Activated T-helper 9 cell treated with anti-CD3 and anti-CD28 coated beads, Interleukin-2, amount 50 U/mL, for 16 hours (primary cell): Measurements from ENCODE around the gene DSC1.
"Not testable (repeated sequence)": the region's sequence is repeated elsewhere in the genome, so short reads cannot be mapped to it uniquely, and the experiment has no call there.

Source experiments
- DNase-seq: peaks from one replicate; pipeline ENCODE4 v3.0.0-alpha.2; 2020; ENCODE audit warnings: low read depth

The DSC1 gene, protein sequence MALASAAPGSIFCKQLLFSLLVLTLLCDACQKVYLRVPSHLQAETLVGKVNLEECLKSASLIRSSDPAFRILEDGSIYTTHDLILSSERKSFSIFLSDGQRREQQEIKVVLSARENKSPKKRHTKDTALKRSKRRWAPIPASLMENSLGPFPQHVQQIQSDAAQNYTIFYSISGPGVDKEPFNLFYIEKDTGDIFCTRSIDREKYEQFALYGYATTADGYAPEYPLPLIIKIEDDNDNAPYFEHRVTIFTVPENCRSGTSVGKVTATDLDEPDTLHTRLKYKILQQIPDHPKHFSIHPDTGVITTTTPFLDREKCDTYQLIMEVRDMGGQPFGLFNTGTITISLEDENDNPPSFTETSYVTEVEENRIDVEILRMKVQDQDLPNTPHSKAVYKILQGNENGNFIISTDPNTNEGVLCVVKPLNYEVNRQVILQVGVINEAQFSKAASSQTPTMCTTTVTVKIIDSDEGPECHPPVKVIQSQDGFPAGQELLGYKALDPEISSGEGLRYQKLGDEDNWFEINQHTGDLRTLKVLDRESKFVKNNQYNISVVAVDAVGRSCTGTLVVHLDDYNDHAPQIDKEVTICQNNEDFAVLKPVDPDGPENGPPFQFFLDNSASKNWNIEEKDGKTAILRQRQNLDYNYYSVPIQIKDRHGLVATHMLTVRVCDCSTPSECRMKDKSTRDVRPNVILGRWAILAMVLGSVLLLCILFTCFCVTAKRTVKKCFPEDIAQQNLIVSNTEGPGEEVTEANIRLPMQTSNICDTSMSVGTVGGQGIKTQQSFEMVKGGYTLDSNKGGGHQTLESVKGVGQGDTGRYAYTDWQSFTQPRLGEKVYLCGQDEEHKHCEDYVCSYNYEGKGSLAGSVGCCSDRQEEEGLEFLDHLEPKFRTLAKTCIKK

GRCh38 chr18:31162825-31163435 is at the start of gene DSC1:
DSC1 (minus strand) TSS chr18:31162856; CDS start chr18:31162594, 262 bp downstream.
- DNase-seq: no peak

DNA sequence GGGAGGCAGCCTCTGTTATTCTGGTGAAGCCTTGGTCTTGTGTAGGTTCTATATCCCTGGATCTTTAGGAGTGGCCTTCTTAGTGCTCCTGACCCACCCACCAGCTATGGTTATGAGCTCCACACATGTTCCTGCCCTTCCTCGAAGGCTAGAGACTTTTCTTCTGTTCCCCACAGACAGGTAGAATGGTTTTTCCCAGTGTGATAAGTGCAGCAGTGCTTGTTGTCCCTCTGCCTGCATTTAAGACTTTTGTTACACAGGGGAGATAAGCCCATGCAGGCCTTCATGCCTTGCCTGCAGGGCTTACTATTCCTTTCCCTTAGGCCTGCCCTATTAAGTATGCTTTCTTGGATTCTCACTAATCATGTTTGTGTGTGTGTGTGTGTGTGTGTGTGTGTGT is 48.4 kb upstream of the DSC1 start:
- DNase-seq: no peak

GRCh38 chr18:31209041-31209440 is 46.4 kb upstream of the DSC1 start:
- DNase-seq: no peak

DNA sequence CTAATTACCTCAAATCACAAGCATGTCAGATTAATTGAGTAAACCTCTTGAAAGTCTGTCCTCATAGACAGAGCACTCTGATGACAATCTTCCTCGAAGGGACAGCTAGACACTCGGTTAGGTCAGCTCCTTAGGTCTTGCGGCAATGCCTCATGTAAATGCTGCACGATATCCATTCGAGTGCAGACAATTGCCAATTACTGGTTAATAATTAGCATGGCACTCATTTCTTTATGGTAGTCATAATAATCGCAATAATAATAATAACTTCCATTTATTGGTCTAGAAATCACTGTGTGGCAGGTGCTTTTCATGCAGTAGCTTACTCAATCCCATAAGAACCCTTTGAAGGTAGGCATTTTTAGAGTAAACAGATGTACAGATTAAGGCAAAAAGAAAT is 44.7 kb upstream of the DSC1 start:
- no peak for DNase-seq

DNA sequence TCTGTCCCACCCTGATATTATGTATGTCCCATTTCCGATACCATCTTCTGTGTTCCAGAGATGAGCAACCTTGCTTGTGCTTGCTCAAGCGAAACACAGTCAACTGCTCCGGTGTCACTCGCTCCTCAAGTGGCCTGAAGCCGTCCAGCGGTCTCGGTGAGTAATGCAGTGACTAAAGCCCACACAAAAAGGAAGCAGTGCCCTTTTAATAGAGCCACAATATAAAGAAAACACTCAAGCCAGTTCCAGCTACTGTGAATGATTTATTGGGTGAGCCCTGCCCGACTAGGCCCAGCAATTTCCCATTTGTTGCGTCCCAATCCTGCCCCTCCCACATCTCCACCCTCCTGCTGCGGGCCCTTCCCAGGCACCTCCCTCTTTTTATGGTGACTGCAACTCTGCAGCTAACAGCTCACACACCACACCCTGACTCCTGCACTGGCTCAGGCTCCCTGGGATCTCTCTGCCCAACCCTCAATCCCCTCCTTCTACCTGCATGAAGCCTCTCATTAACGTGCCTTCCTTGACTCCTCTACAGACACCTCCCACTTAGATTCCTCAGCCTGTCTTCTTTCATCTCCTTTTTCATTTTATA is 44.2 kb upstream of the DSC1 start:
- no peak for DNase-seq

- DNase-seq: no peak
Observed at GRCh38 chr18:31206071-31206470, 43.4 kb upstream of the DSC1 start.

DNA sequence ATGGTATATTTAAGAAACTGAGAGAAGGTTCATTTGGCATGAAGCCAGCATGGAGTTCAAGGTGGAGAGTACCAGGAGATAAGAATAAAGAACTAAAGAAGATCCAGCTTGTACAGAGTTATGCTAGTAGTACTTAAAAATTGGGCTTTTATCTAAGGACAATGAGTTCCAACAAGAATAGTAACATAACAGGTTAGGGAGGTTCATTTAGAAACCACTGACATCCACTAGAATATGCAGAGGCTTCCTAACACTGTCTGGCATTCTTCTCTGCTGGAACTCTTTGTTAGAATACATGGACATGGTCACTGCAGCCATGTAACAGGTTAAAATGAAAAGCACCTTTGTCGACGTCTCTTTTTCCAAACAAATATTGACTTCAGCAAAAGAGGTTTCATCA is 42.6 kb upstream of the DSC1 start:
- no peak for DNase-seq

GRCh38 chr18:31204833-31205232 is 42.2 kb upstream of the DSC1 start:
- no peak for DNase-seq

DNA sequence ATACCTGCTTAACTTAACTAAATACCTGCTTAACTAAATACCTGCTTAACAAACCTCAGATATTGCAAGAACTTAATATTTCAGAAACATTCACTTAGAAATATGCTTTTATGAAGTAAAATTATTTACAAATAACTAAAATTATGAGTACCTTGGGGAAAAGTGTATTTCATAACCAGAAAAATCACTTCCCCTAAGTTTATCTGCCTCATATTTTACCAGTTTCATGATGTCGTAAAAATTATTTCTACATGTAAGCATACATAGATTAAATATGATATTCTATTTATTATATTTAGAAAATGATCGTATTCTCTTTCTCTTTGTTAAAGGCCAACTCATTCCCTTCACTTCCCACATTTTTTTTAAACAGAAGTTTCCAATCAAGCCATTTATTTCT is 41.5 kb upstream of the DSC1 start:
- no peak for DNase-seq

DNA sequence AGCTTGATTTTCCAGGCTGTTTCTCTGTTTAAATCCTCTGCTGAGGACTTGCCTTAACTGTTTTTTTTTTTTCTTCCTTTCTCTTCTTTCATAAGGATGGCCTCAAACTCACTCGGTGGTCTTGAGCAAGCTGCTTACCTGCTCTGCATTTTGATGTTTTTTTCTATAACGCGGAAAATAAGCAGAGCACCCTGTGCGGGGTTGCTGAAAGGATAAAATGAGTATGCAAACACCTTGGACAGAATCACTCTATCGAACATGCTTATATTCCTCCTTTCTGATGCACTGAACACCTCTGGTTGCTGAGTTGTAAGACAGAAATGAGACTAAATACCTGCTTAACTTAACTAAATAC is 41.1 kb upstream of the DSC1 start:
- DNase-seq: no peak

- no peak for DNase-seq
Observed at GRCh38 chr18:31203096-31203793, 40.6 kb upstream of the DSC1 start.

- no peak for DNase-seq
Observed at GRCh38 chr18:31199190-31199769, 36.6 kb upstream of the DSC1 start.

DNA sequence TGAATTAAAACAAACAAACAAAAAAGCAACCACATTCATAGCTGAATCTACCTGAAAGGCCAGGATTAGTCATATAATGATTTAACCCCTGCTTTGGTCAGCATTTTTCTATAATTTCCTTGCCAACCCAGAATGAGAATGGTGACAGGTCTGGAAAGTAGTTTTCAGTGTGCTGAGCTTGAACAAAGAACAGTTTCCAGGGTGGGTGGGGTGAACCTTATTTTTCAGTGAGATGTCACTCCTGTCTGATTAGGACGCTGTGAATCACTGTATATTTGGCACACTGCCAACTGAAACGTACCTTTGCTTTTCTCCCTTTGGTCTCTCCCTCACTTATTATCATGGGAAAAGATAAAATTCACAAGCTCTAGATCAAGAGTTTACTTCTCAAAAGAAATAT is 35.0 kb upstream of the DSC1 start:
- DNase-seq: no peak

- DNase-seq: no peak
Observed at GRCh38 chr18:31195063-31195462, 32.4 kb upstream of the DSC1 start.

GRCh38 chr18:31192086-31192776 is 29.6 kb upstream of the DSC1 start:
- no peak for DNase-seq

- DNase-seq: no peak
Observed at GRCh38 chr18:31190919-31191318, 28.3 kb upstream of the DSC1 start.

- no peak for DNase-seq
Observed at GRCh38 chr18:31189757-31190156, 27.1 kb upstream of the DSC1 start.

DNA sequence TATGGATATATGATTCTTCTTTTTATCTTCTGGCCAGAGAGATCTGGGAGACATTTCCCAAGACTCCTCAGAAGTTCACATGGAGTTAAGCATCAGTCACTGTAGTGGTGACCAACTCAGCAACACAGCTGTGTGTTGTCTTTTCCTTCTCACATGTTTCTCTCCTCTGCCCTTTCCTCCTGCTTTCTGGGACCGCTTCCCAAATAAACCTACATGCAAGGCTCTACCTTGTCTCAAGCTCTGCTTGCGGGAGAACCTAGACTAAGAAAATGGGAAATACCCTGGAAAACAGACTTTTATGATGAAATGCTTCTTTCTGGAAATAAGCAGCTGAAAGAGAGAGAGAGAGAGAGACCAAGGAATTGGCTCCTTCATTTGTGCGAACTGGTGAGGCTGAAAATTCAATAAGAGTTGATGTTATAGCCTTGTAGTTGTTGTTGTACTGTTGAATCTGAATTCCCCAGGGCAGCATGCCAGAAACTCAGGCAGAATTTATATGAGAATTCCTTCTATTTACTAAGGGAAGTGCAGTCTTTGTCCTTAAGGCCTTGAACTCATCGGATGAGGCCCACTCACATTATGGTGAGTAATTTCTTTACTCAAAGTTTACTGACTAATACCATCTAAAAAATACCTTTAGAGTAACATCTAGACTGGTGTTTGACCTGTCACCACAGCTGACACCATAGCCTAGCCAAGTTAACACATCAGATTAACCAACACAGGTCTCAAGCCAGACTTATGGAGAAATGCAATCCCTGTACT is 22.7 kb upstream of the DSC1 start:
- DNase-seq: no peak

DNA sequence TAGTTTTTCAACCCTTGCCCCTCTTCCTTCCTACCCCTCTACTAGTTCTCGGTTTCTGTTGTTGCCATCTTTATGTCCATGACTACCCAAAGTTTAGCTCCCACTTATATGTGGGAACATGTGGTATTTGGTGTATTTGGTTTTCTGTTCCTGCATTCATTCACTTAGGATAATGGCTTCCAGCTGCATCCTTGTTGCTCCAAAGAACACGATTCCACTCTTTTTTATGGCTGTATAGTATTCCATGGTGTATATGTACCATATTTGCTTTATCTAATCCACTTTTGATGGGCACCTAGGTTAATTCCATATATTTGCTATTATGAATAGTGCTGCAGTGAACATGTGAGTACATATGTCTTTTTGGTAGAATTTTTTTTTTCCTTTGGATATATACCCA is 20.6 kb upstream of the DSC1 start:
- no peak for DNase-seq

GRCh38 chr18:31177369-31177768 is 14.7 kb upstream of the DSC1 start:
- not testable (repeated sequence) for DNase-seq
